Embryonic facial prominence (tissue), 1 donor: ENCODE data around the gene POPDC3.
"Not testable (repeated sequence)": the region's sequence is repeated elsewhere in the genome, so short reads cannot be mapped to it uniquely, and the experiment has no call there.

Source experiments
- DNase-seq: peaks from one replicate; pipeline ENCODE4 v3.0.0-alpha.2; 2016; ENCODE audit errors: extremely low spot score

POPDC3 gene

GRCh38 chr6:105194591-105194990 is 14.8 kb upstream of the POPDC3 start:
- DNase-seq = no peak

GRCh38 chr6:105194106-105194505 is 14.3 kb upstream of the POPDC3 start:
- no peak for DNase-seq

- DNase-seq = no peak
Observed at GRCh38 chr6:105193647-105194046, 13.8 kb upstream of the POPDC3 start.

GRCh38 chr6:105192707-105193465 is 13.1 kb upstream of the POPDC3 start:
- DNase-seq = no peak

- DNase-seq = no peak
Observed at GRCh38 chr6:105191351-105191750, 11.5 kb upstream of the POPDC3 start.

GRCh38 chr6:105189026-105189820 is 9.4 kb upstream of the POPDC3 start:
- DNase-seq = no peak

- DNase-seq = no peak
Observed at GRCh38 chr6:105188251-105188650, 8.4 kb upstream of the POPDC3 start.

- DNase-seq = no peak
Observed at GRCh38 chr6:105186576-105186975, 6.8 kb upstream of the POPDC3 start.

GRCh38 chr6:105184921-105185320 is 5.1 kb upstream of the POPDC3 start:
- DNase-seq = no peak

- DNase-seq = no peak
Observed at GRCh38 chr6:105181981-105182515, 2.2 kb upstream of the POPDC3 start.

GRCh38 chr6:105178636-105179035 is 1.2 kb downstream of the POPDC3 start:
- no peak for DNase-seq

GRCh38 chr6:105178110-105178509 is 1.7 kb downstream of the POPDC3 start:
- no peak for DNase-seq

- no peak for DNase-seq
Observed at GRCh38 chr6:105177556-105177955, 2.3 kb downstream of the POPDC3 start.

GRCh38 chr6:105174512-105174911 is 5.3 kb downstream of the POPDC3 start:
- DNase-seq = no peak

- DNase-seq = not testable (repeated sequence)
Observed at GRCh38 chr6:105172515-105172914, 7.3 kb downstream of the POPDC3 start.

GRCh38 chr6:105170059-105170458 is 9.8 kb downstream of the POPDC3 start:
- DNase-seq = no peak

GRCh38 chr6:105167914-105168313 is 11.9 kb downstream of the POPDC3 start:
- no peak for DNase-seq

- no peak for DNase-seq
Observed at GRCh38 chr6:105164418-105164817, 15.4 kb downstream of the POPDC3 start.

- no peak for DNase-seq
Observed at GRCh38 chr6:105163183-105163582, 16.6 kb downstream of the POPDC3 start.

- no peak for DNase-seq
Observed at GRCh38 chr6:105162377-105162776, 17.4 kb downstream of the POPDC3 start.

GRCh38 chr6:105161421-105161820 is 18.4 kb downstream of the POPDC3 start:
- no peak for DNase-seq

- DNase-seq = no peak
Observed at GRCh38 chr6:105153676-105154075, 26.1 kb downstream of the POPDC3 start.

- DNase-seq = no peak
Observed at GRCh38 chr6:105152880-105153279, 26.9 kb downstream of the POPDC3 start.
